Measurements from ENCODE around the gene KARS1.

GRCh38 chr16:75606507-75606906 lies 41.0 kb downstream of the KARS1 start:
- no peak for TF ChIP-seq ZNF274 (IDR thresholded peaks at IDR 0.05; ENCODE audit: low read depth, low read length)
- no peak for TF ChIP-seq YY1 (IDR thresholded peaks at IDR 0.05; ENCODE audit: insufficient read depth, insufficient read length)
- TF ChIP-seq SUZ12 (IDR thresholded peaks at IDR 0.05; ENCODE audit: extremely low read depth, insufficient read depth, insufficient read length) = no peak
